Neural progenitor cell (in vitro differentiated cells): ENCODE results near the gene DHX15.

Experiments
- EZH2 ChIP-seq: fragments of 200-600 bp; sonication (generic); IDR thresholded peaks from 2 replicates; pipeline ENCODE4 v1.6.1; 2017; ENCODE audit warnings: antibody characterized with exemption, mild to moderate bottlenecking, moderate library complexity
- EZH2phosphoT487 ChIP-seq: fragments of 200-600 bp; sonication (generic); IDR thresholded peaks from 2 replicates; pipeline ENCODE4 v1.6.1; 2017; ENCODE audit warnings: antibody characterized with exemption

DNA sequence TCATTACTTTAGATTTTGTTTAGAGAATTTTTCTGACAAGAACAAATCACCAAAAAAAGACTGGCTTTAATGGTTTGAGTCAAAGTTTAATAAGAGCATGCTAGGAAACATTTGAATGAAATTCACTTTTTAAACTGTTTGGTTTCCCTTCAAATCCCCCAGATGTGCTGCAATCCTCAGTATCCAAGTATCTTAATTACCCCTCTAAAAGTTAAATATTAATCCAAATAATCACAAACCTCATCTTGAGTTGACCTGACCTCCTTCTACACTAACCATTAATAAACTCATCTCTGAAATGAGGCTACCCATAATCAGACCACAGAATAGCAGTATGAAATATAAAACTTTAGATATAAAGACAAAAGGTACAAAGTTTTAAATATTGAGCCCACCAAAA lies 10.1 kb downstream of the DHX15 start:
- TF ChIP-seq EZH2 (no peak), EZH2phosphoT487 (no peak)
